Natural killer cell (primary cell): ENCODE measurements around the gene NOG. TPM values are rescaled to one million over a fixed set of nuclear protein-coding genes. Genes with fewer than 3 reads are reported as not detected.

Experiments used
- ATAC-seq, 3 donors: fragments of 150-1000 bp in 2 of 3; fragments of 200-7000 bp in 1 of 3; cut with Tn5 transposase; 1 replicate in 1 of 3; 2 replicates in 2 of 3; pipeline ENCODE4 v1.10.0; 2021; ENCODE audit warnings: mild to moderate bottlenecking in 2 of 3, moderate library complexity in 2 of 3
- DNase-seq, 2 donors: peaks; one replicate each; pipeline versions ENCODE4 v3.0.0 to v3.0.0-alpha.2; 2013 to 2021; ENCODE audit warnings: mixed read lengths in 1 of 2
- H3K27ac ChIP-seq: one replicate; pipeline ENCODE4 v1.5.1; 2013; ENCODE audit warnings: mild to moderate bottlenecking, low read length
- H3K27me3 ChIP-seq: one replicate; pipeline ENCODE4 v1.6.1; 2013; ENCODE audit warnings: low read length; ENCODE audit not compliant: control insufficient read depth, insufficient read depth
- H3K36me3 ChIP-seq: one replicate; pipeline ENCODE4 v1.6.1; 2013; ENCODE audit warnings: low read length; ENCODE audit not compliant: control insufficient read depth, insufficient read depth
- H3K4me1 ChIP-seq: one replicate; pipeline ENCODE4 v1.6.1; 2013; ENCODE audit warnings: low read length; ENCODE audit not compliant: control insufficient read depth, insufficient read depth
- H3K4me3 ChIP-seq: one replicate; pipeline ENCODE4 v1.5.1; 2013; ENCODE audit warnings: low read length
- H3K9me3 ChIP-seq: one replicate; pipeline ENCODE4 v1.6.1; 2013; ENCODE audit warnings: low read length; ENCODE audit not compliant: control insufficient read depth, insufficient read depth
- H3K27ac Mint-ChIP-seq, 2 donors: one replicate each; pipeline ENCODE4 v1.8.0; 2022; ENCODE audit warnings: mild to moderate bottlenecking in 2 of 2, mixed read lengths in 2 of 2, moderate library complexity in 1 of 2
- H3K27me3 Mint-ChIP-seq, 2 donors: one replicate each; pipeline ENCODE4 v1.8.0; 2022; ENCODE audit warnings: low read depth in 2 of 2, mixed read lengths in 2 of 2
- H3K36me3 Mint-ChIP-seq: one replicate; pipeline ENCODE4 v1.8.0; 2022; ENCODE audit warnings: mixed read lengths
- H3K4me1 Mint-ChIP-seq, 2 donors: one replicate each; pipeline ENCODE4 v1.8.0; 2022; ENCODE audit warnings: mixed read lengths in 2 of 2
- H3K4me3 Mint-ChIP-seq: one replicate; pipeline ENCODE4 v1.8.0; 2022; ENCODE audit warnings: mild to moderate bottlenecking, moderate library complexity, mixed read lengths
- H3K9me3 Mint-ChIP-seq, 2 donors: one replicate each; pipeline ENCODE4 v1.8.0; 2022; ENCODE audit warnings: mixed read lengths in 2 of 2
- WGBS: methylation state at CpG from one replicate; pipeline ENCODE4 v1.1.7; 2013; ENCODE audit warnings: missing lambda C conversion rate; ENCODE audit not compliant: insufficient coverage; 5-methylcytosine and 5-hydroxymethylcytosine counted together
- intact Hi-C: fragments of 100-400 bp; cut with micrococcal nuclease; formaldehyde crosslinking; loops from one replicate; pipeline ENCODE4 v1.14.2; 2022
- total RNA-seq, 4 donors: library from RNA; stranded (reverse); fragments of 120-200 nt in 1 of 4; gene quantifications; one replicate each; pipeline versions ENCODE4 v1.2.3 to v1.2.4, GENCODE V29; 2013 to 2022
- TF ChIP-seq, protein P1 (sequence below): fragments of 200-600 bp; IDR thresholded peaks from one replicate; pipeline ENCODE4 v1.8.0; 2022; ENCODE audit warnings: antibody characterized with exemption

NOG gene
- total RNA-seq, 3 donors from 2014 or later (not counting 1 experiment from before 2014, with no cell fraction given) = 0.19 to 0.77 (median 0.38) TPM

DNA sequence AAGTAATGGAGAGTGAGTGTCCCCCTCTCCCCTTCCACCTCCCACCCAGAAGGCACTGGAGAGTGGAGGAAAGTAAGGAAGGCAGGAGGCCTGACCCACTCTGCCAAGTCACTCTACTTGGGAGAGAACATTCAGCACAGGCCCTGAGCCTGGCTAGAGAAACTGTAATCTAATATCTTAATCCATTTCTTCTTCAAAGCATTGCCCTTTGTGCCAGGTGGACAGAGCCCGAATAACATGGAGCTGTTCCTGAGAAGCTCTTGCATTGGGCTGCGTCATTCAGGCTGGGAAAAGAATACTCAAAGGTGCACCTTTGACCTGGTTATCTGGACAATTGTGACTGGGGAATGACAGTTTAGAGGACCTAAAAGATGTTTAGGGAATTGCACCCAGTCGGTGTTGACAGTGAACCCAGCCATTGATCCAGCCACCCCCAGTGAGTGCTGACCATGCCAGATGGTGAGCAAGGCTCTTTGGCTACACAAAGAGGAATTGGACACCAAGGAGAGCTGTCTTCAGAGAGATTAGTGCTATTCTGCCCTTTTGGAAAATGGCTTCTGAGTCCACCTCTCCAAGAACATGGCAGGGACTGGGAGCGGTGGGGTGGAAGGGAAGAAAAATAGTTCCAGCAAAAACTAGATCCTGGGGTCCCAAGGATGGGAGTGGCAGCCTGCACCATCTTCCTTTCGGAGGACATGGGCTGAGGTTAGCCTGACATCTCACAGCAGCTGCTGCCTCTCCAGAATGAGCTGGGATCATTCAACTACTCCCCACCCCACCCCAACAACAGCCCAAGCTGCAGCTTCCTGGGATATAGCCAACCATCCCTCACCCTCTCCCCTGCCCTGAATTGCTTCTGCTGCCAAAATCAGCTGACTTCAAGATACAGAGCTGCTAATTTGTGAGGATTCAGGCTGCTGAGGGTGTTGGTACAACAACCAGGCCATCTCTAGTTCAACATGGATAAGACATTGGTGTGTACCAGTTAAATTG is 11.6 kb upstream of the NOG start:
- H3K27me3 Mint-ChIP-seq = peaks cover 16 to 46% of the 10 kb centered on the region in 2 donors
- no peak for ATAC-seq

DNA sequence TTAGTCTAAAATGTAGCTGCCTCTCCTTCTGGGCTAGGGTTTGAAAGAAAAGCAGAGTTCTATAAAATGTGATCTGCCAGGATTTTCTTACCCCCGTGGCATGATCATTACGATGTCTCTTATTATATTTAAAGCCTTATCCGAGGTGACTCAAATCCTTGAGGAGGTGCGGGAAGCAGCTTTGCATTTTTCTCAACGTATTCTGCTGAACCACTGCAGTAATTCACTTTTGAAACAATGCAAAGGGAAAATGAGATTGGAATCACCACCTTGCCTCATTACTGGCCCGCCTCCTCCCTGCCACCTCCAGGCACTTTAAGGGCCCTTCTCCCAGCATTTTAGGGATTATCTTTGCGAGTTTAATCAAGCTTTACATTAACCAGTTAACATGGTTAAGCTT is 9.7 kb upstream of the NOG start:
- 91% methylated on average over 6 of the region's 7 CpGs for WGBS
- DNase-seq = no peak
- Histone ChIP-seq H3K4me1 (no peaks in the 10 kb centered on the region), H3K27me3 (peaks cover 3% of the 10 kb centered on the region), H3K27ac (no peak overlapping the region), H3K4me3 (no peak overlapping the region), H3K36me3 (no peaks in the 10 kb centered on the region), H3K9me3 (no peaks in the 10 kb centered on the region)
- no peak overlapping the region for H3K27ac Mint-ChIP-seq
- TF ChIP-seq, protein P1, sequence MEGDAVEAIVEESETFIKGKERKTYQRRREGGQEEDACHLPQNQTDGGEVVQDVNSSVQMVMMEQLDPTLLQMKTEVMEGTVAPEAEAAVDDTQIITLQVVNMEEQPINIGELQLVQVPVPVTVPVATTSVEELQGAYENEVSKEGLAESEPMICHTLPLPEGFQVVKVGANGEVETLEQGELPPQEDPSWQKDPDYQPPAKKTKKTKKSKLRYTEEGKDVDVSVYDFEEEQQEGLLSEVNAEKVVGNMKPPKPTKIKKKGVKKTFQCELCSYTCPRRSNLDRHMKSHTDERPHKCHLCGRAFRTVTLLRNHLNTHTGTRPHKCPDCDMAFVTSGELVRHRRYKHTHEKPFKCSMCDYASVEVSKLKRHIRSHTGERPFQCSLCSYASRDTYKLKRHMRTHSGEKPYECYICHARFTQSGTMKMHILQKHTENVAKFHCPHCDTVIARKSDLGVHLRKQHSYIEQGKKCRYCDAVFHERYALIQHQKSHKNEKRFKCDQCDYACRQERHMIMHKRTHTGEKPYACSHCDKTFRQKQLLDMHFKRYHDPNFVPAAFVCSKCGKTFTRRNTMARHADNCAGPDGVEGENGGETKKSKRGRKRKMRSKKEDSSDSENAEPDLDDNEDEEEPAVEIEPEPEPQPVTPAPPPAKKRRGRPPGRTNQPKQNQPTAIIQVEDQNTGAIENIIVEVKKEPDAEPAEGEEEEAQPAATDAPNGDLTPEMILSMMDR = no peak
- ATAC-seq = no peak
- H3K27me3 Mint-ChIP-seq = peaks cover 21 to 43% of the 10 kb centered on the region in 2 donors
- H3K36me3 Mint-ChIP-seq = no peaks in the 10 kb centered on the region
- no peak overlapping the region for H3K4me3 Mint-ChIP-seq
- intact Hi-C loops = no loop called here
- H3K9me3 Mint-ChIP-seq = no peaks in the 10 kb centered on the region
- no peaks in the 10 kb centered on the region for H3K4me1 Mint-ChIP-seq

More for the DNA sequence above, 11.6 kb upstream of the NOG start:
- Histone ChIP-seq H3K27ac (no peak overlapping the region), H3K9me3 (no peaks in the 10 kb centered on the region), H3K4me3 (no peak overlapping the region), H3K27me3 (no peaks in the 10 kb centered on the region), H3K36me3 (no peaks in the 10 kb centered on the region), H3K4me1 (no peaks in the 10 kb centered on the region)
- Mint-ChIP-seq H3K36me3 (no peaks in the 10 kb centered on the region), H3K9me3 (no peaks in the 10 kb centered on the region), H3K27ac (no peak overlapping the region), H3K4me3 (no peak overlapping the region), H3K4me1 (no peaks in the 10 kb centered on the region)
- 93% methylated on average over 5 of the region's 5 CpGs for whole genome bisulfite sequencing
- intact Hi-C loops = no loop called here
- DNase-seq = no peak
- TF ChIP-seq, protein P1 = no peak

DNA sequence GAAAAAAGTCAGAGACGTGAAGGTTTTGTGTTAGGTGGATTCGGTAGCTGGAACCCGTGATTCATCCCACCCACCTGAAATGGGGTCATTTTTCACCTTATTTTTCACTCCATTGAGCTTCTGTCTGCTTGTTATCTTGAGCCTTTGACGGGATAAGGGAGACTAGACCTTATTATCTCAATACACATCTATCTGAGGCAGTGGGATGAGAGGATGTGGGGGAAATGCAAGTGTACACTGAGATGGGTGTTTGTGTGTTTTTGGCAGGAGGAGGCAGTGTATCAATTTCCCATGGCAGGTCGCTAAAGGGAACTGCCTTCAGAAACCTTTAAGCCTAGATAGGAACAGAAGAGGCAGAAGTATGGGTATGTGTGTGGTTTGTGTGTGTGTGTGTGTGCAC is 6.2 kb upstream of the NOG start:
- H3K27me3 Mint-ChIP-seq = peaks cover 40 to 61% of the 10 kb centered on the region in 2 donors
- no peak overlapping the region for H3K27ac ChIP-seq
- no peak overlapping the region for H3K27ac Mint-ChIP-seq
- H3K36me3 Mint-ChIP-seq = no peaks in the 10 kb centered on the region
- peaks cover 16% of the 10 kb centered on the region for H3K27me3 ChIP-seq
- H3K4me1 Mint-ChIP-seq = peaks cover 2 to 5% of the 10 kb centered on the region in 2 donors
- no peak overlapping the region for H3K4me3 ChIP-seq
- WGBS = 82% methylated on average over 4 of the region's 5 CpGs
- no peak overlapping the region for H3K4me3 Mint-ChIP-seq
- no peaks in the 10 kb centered on the region for H3K4me1 ChIP-seq
- H3K36me3 ChIP-seq = no peaks in the 10 kb centered on the region
- ATAC-seq = no peak
- no peak for DNase-seq
- no peaks in the 10 kb centered on the region for H3K9me3 ChIP-seq
- intact Hi-C loops = no loop called here
- TF ChIP-seq, protein P1 = no peak
- no peaks in the 10 kb centered on the region for H3K9me3 Mint-ChIP-seq
